CD4-positive, alpha-beta T cell treated with Interleukin-12 subunit alpha and Interleukin-12 subunit beta, for 1 hour (primary cell): ENCODE data around the gene DNAJC12.
"Not testable (repeated sequence)": the region's sequence is repeated elsewhere in the genome, so short reads cannot be mapped to it uniquely, and the experiment has no call there.

ENCODE experiments used
- DNase-seq: peaks from one replicate; pipeline ENCODE4 v3.0.0-alpha.2; 2020

Gene DNAJC12

GRCh38 chr10:67839511-67839910 is 1.5 kb upstream of the DNAJC12 start:
- DNase-seq: not testable (repeated sequence)

GRCh38 chr10:67836972-67837371 is 1.0 kb downstream of the DNAJC12 start:
- DNase-seq: no peak

- DNase-seq: no peak
Observed at GRCh38 chr10:67836488-67836887, 1.5 kb downstream of the DNAJC12 start.

GRCh38 chr10:67835541-67836394 is 2.2 kb downstream of the DNAJC12 start:
- DNase-seq: not testable (repeated sequence)

- no peak for DNase-seq
Observed at GRCh38 chr10:67834375-67834774, 3.6 kb downstream of the DNAJC12 start.

- no peak for DNase-seq
Observed at GRCh38 chr10:67827811-67828210, 10.2 kb downstream of the DNAJC12 start.

- DNase-seq: no peak
Observed at GRCh38 chr10:67819768-67820204, 18.2 kb downstream of the DNAJC12 start.

GRCh38 chr10:67818323-67818722 is 19.7 kb downstream of the DNAJC12 start:
- DNase-seq: no peak

- no peak for DNase-seq
Observed at GRCh38 chr10:67816719-67817118, 21.3 kb downstream of the DNAJC12 start.

- no peak for DNase-seq
Observed at GRCh38 chr10:67815571-67816059, 22.4 kb downstream of the DNAJC12 start.

GRCh38 chr10:67812007-67812406 is 26.0 kb downstream of the DNAJC12 start:
- no peak for DNase-seq

- no peak for DNase-seq
Observed at GRCh38 chr10:67809107-67809506, 28.9 kb downstream of the DNAJC12 start.

GRCh38 chr10:67808704-67809103 is 29.3 kb downstream of the DNAJC12 start:
- DNase-seq: no peak

GRCh38 chr10:67807855-67808456 is 30.0 kb downstream of the DNAJC12 start:
- DNase-seq: no peak

- DNase-seq: no peak
Observed at GRCh38 chr10:67804395-67804678, 33.7 kb downstream of the DNAJC12 start.

GRCh38 chr10:67803588-67804394 is 34.2 kb downstream of the DNAJC12 start:
- DNase-seq: no peak

GRCh38 chr10:67802767-67803538 is 35.0 kb downstream of the DNAJC12 start:
- DNase-seq: no peak

GRCh38 chr10:67801118-67801517 is 36.9 kb downstream of the DNAJC12 start:
- no peak for DNase-seq

- DNase-seq: no peak
Observed at GRCh38 chr10:67794909-67795460, 43.0 kb downstream of the DNAJC12 start.

- no peak for DNase-seq
Observed at GRCh38 chr10:67794256-67794655, 43.7 kb downstream of the DNAJC12 start.

GRCh38 chr10:67793313-67793712 is 44.7 kb downstream of the DNAJC12 start:
- DNase-seq: no peak

- DNase-seq: no peak
Observed at GRCh38 chr10:67792653-67793052, 45.3 kb downstream of the DNAJC12 start.
